Measurements from ENCODE around the gene LRP3.
"Not testable (repeated sequence)": the region's sequence is repeated elsewhere in the genome, so short reads cannot be mapped to it uniquely, and the experiment has no call there.

The LRP3 gene

GRCh38 chr19:33220115-33220514, 26.0 kb downstream of the LRP3 start:
- TF ChIP-seq CTCF (conservative IDR thresholded peaks at IDR 0.05; ENCODE audit: low read depth, low read length), result no peak
- no peak for DNase-seq (ENCODE audit: low read depth)
- no peak overlapping the region for H3K4me3 ChIP-seq (ENCODE audit: low read depth, low read length)

DNA sequence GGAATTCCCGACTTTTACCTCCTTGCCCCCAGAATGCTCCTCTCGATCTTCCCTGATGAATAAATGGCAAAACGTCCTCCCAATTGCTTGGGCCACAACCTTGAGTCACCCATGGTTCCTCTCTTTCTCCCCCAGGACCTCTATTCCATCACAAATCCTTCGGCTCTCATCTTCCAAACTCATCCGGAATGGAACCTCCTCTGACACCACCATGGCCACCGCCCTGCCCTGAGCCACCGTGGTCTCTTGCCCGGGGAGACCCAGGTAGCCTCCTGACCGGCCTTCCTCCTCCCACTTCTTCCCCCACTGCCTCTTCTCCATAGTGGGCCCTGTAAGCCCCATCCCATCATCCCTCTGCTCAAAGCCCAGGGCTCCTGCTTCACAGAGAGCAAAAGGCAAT, 26.6 kb downstream of the LRP3 start:
- no peak for TF ChIP-seq CTCF (conservative IDR thresholded peaks at IDR 0.05; ENCODE audit: low read depth, low read length)
- no peak overlapping the region for H3K4me3 ChIP-seq (ENCODE audit: low read depth, low read length)
- no peak for DNase-seq (ENCODE audit: low read depth)

GRCh38 chr19:33221638-33222037, 27.5 kb downstream of the LRP3 start:
- peak; percentile 44 for DNase-seq (ENCODE audit: low read depth)
- no peak for TF ChIP-seq CTCF (conservative IDR thresholded peaks at IDR 0.05; ENCODE audit: low read depth, low read length)

GRCh38 chr19:33222255-33222654, 28.1 kb downstream of the LRP3 start:
- not testable (repeated sequence) for H3K4me3 ChIP-seq (ENCODE audit: low read depth, low read length)

More at GRCh38 chr19:33221638-33222037, 27.5 kb downstream of the LRP3 start:
- no peak overlapping the region for H3K4me3 ChIP-seq (ENCODE audit: low read depth, low read length)

DNA sequence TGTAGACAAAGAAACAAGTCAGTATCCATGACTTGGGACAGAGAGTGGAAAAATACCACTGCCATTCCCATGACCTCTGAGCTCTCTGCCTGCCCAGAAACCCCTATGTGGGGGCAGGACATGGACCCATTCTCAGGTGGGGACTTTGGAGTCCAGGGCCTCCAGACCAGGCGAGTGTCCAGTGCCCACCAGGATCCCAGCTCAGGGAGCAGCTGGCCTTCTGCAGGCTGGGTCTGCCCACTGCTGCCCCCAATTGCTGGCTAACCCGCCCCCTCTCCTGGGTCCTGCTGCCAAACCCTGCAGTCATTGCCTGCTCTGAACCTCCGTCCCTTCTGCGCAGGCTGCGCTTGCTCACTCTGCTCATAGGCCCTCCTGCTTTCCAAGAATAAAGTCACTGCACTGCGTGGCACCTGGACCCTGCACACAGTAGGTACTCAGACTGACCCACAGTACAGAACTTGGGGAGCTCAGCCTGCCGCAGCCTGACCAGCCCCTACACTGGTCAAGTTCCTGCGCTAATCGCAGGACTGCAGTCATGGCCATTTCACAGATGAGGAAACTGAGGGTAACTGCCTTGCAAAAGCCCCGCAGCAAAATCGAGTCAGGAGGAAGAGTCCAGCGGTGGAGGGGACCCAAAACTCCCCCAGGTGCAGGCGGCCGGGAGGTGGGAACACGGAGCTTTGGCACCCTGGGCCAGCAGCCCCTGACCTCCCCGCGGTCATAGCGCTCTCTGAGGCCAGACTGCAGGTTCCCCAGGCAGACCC, 30.7 kb downstream of the LRP3 start:
- H3K4me3 ChIP-seq (ENCODE audit: low read depth, low read length), result no peak overlapping the region
- DNase-seq (ENCODE audit: low read depth), result no peak
- TF ChIP-seq CTCF (conservative IDR thresholded peaks at IDR 0.05; ENCODE audit: low read depth, low read length), result no peak

More at GRCh38 chr19:33222255-33222654, 28.1 kb downstream of the LRP3 start:
- not testable (repeated sequence) for DNase-seq (ENCODE audit: low read depth)

- TF ChIP-seq CTCF (conservative IDR thresholded peaks at IDR 0.05; ENCODE audit: low read depth, low read length), result no peak
- no peak for DNase-seq (ENCODE audit: low read depth)
- no peak within 1 kb of the TSS for H3K4me3 ChIP-seq (ENCODE audit: low read depth, low read length)
Observed at GRCh38 chr19:33225458-33225926, 31.4 kb downstream of the LRP3 start, which contains the start of gene SLC7A10. SLC7A10 (minus strand) TSS chr19:33225850; CDS start chr19:33225703, 147 bp downstream.

DNA sequence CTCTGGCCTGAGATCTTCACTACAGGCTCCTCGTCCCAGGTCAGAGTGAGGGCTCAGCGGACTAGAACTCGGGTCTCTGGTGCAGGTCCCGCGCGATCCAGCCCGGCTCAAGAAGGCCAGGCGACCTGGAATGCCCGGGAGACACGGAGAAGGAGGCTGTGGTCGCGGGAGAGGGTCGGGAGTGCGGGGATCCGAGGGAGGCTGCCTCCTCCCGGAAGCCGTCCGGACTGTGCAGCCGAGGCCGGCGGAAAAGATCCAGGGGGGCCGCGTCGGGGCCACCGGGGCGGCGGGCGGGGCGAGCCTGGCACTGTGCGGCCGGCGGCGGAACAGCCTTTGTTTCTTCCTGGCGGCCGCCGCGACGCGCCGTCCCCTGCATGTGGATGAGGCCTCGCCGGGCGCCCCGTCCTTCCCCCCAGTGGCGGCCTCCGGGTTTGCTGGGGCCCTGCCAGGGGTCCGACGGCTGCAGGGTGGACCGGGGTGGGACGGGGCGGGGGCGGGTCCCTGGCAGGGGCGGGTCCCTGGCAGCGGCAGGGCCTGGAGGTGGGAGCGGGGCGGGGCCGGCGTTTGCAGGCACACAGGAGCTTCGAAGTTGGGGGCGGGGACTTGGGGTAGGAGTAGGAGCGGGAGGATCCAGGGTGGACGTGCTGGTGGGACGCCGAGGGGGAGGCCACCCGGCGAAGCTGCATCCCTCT, 32.6 kb downstream of the LRP3 start:
- H3K4me3 ChIP-seq (ENCODE audit: low read depth, low read length), result peak overlapping the region; percentile 28
- TF ChIP-seq CTCF (conservative IDR thresholded peaks at IDR 0.05; ENCODE audit: low read depth, low read length), result no peak
- peak; percentile 68 for DNase-seq (ENCODE audit: low read depth)

Measured in choroid plexus epithelial cell (primary cell).